Endothelial cell of umbilical vein (primary cell): Measurements from ENCODE around the gene INTS7. TPM values are rescaled to one million over a fixed set of nuclear protein-coding genes. Genes with fewer than 3 reads are reported as not detected.

Experiments used
- BruUV-seq: library from RNA; stranded (reverse); fragments of 400-500 nt; replicated peaks from 2 replicates; lab custom pipeline; 2021; lab: Mats Ljungman, UMichigan
- CTCF ChIA-PET: fragments of 300-600, 350-600 bp; sonication (Branson Sonifier 250); formaldehyde crosslinking; loops from one replicate; lab custom pipeline; 2021; ENCODE audit warnings: antibody characterized with exemption, inconsistent platforms; lab: Charles Lee
- POLR2A ChIA-PET: fragments of 300-600, 350-600 bp; sonication (Branson Sonifier 250); formaldehyde crosslinking; loops from one replicate; lab custom pipeline; 2021; ENCODE audit warnings: antibody characterized with exemption, inconsistent platforms; lab: Charles Lee
- DNase-seq: peaks from one replicate; pipeline ENCODE4 v3.0.0-alpha.2; 2011; ENCODE audit warnings: low read depth, low spot score
- FAIRE-seq: peaks from 2 replicates; lab custom pipeline; 2011; peaks lifted over from hg19 to GRCh38; lab: Jason Lieb, UNC
- H2AFZ ChIP-seq: 2 replicates; pipeline ENCODE4 v1.6.0; 2012; ENCODE audit warnings: low read depth, low read length, control low read depth, inconsistent platforms
- H3K27ac ChIP-seq: 2 replicates; pipeline ENCODE4 v1.5.1; 2011; ENCODE audit warnings: low read depth, mild to moderate bottlenecking, control low read depth, low read length, moderate library complexity; ENCODE audit not compliant: insufficient read depth
- H3K27me3 ChIP-seq, 2 experiments: 2 replicates each; pipeline versions ENCODE4 v1.6.0 to v1.6.1; 2011; ENCODE audit warnings: low read length in 2 of 2, mixed read lengths in 1 of 2; ENCODE audit not compliant: control insufficient read depth in 2 of 2, insufficient read depth in 2 of 2
- H3K36me3 ChIP-seq, 2 experiments: 2 replicates in 1 of 2; 3 replicates in 1 of 2; pipeline ENCODE4 v1.5.1; 2011; ENCODE audit warnings: low read length in 2 of 2, mild to moderate bottlenecking in 1 of 2, moderate library complexity in 1 of 2; ENCODE audit not compliant: control insufficient read depth in 2 of 2, insufficient read depth in 2 of 2; ENCODE audit errors: extremely low read depth in 1 of 2
- H3K4me1 ChIP-seq: 3 replicates; pipeline ENCODE4 v1.5.1; 2011; ENCODE audit warnings: mild to moderate bottlenecking, low read length; ENCODE audit not compliant: control insufficient read depth, insufficient read depth; ENCODE audit errors: extremely low read depth
- H3K4me2 ChIP-seq: 2 replicates; pipeline ENCODE4 v1.6.1; 2011; ENCODE audit warnings: low read length, control low read depth, mixed read lengths; ENCODE audit not compliant: insufficient read depth
- H3K4me3 ChIP-seq, 3 experiments: fragments of 200-600 bp in 1 of 3; sonication (generic), shearing (Covaris generic) in 1 of 3; replicated peaks in 1 of 3; 2 replicates each; pipeline ENCODE4 v1.5.1; 2011 to 2016; ENCODE audit warnings: control low read depth in 3 of 3, low read length in 3 of 3, mild to moderate bottlenecking in 2 of 3, inconsistent platforms in 1 of 3, low read depth in 1 of 3, moderate library complexity in 1 of 3; ENCODE audit not compliant: insufficient read depth in 1 of 3
- H3K79me2 ChIP-seq: 2 replicates; pipeline ENCODE4 v1.6.0; 2012; ENCODE audit warnings: low read length, inconsistent platforms; ENCODE audit not compliant: control insufficient read depth, insufficient read depth
- H3K9ac ChIP-seq: replicated peaks from 2 replicates; pipeline ENCODE3; 2011; ENCODE audit warnings: low read length, control low read depth; ENCODE audit not compliant: insufficient read depth; ENCODE audit errors: extremely low read depth
- H3K9me1 ChIP-seq: replicated peaks from 3 replicates; pipeline ENCODE4 v1.6.0; 2011; ENCODE audit warnings: mild to moderate bottlenecking, low read length; ENCODE audit not compliant: control insufficient read depth, insufficient read depth; ENCODE audit errors: extremely low read depth
- H3K9me3 ChIP-seq: replicated peaks from 2 replicates; pipeline ENCODE4 v1.5.1; 2012; ENCODE audit warnings: low read length, inconsistent platforms; ENCODE audit not compliant: control insufficient read depth, insufficient read depth
- H4K20me1 ChIP-seq: replicated peaks from 2 replicates; pipeline ENCODE3; 2011; ENCODE audit warnings: mild to moderate bottlenecking, low read length; ENCODE audit not compliant: control insufficient read depth, insufficient read depth; ENCODE audit errors: extremely low read depth
- CTCF ChIP-seq, 2 donors: IDR thresholded peaks; 1 replicate in 1 of 2; 2 replicates in 1 of 2; pipeline ENCODE4 v1.5.1; 2011; ENCODE audit warnings: low read length in 2 of 2, mild to moderate bottlenecking in 2 of 2, moderate library complexity in 2 of 2, control low read depth in 1 of 2, inconsistent platforms in 1 of 2, low read depth in 1 of 2; ENCODE audit not compliant: insufficient read depth in 1 of 2; ENCODE audit errors: extremely low read depth in 1 of 2
- FOS ChIP-seq: IDR thresholded peaks from 2 replicates; pipeline ENCODE4 v1.6.1; 2011; ENCODE audit warnings: mild to moderate bottlenecking, low read length, moderate library complexity, borderline replicate concordance; ENCODE audit not compliant: insufficient read depth
- GATA2 ChIP-seq: IDR thresholded peaks from 2 replicates; pipeline ENCODE4 v1.7.0; 2011; ENCODE audit warnings: low read depth, mild to moderate bottlenecking, moderate library complexity, mixed read lengths, low read length; ENCODE audit not compliant: insufficient read length, insufficient read depth
- MAX ChIP-seq: IDR thresholded peaks from 2 replicates; pipeline ENCODE4 v1.6.1; 2011; ENCODE audit not compliant: insufficient read depth, insufficient read length
- POLR2A ChIP-seq: IDR thresholded peaks from 2 replicates; pipeline ENCODE4 v1.6.1; 2012; ENCODE audit warnings: low read depth, mild to moderate bottlenecking, control low read depth, low read length
- POLR2AphosphoS5 ChIP-seq: IDR thresholded peaks from 2 replicates; pipeline ENCODE4 v1.6.1; 2012; ENCODE audit warnings: low read depth, mild to moderate bottlenecking, control low read depth, low read length, moderate library complexity; ENCODE audit not compliant: insufficient read depth
- dilution Hi-C: fragments of 300-500 bp; cut with MboI; formaldehyde crosslinking; loops from one replicate; pipeline ENCODE4 v1.15.0; 2019; ENCODE audit warnings: low sequenced_read_pairs; ENCODE audit not compliant: extremely low pct_ligation_motif_present
- intact Hi-C: fragments of 100-400 bp; cut with micrococcal nuclease; formaldehyde crosslinking; loops from one replicate; pipeline ENCODE4 v1.10.0; 2022
- polyA plus RNA-seq, 4 experiments: library from polyadenylated mRNA; depleted of rRNA in 3 of 4; stranded (reverse) in 3 of 4; unstranded in 1 of 4; fragments of >200 nt; gene quantifications; 2 replicates each; pipeline versions ENCODE4 v1.2.1 to v1.2.3, GENCODE V29; 2011 to 2012; ENCODE audit warnings: missing spikeins in 1 of 4
- total RNA-seq: library from RNA; stranded (reverse); gene quantifications from 2 replicates; pipeline ENCODE4 v1.2.3, GENCODE V29; 2021

Gene INTS7
- total and polyA plus RNA-seq, 2 donors (not counting 3 experiments of a cell fraction or from before 2014, with no cell fraction given), result 9.1 to 18.1 TPM

GRCh38 chr1:211902624-211903291, 132.6 kb downstream of the INTS7 start:
- DNase-seq (no peak), FAIRE-seq (no peak)
- CTCF ChIA-PET, result interaction anchor here (1.6 to 1.9 kb wide), 2 partner anchors 14 to 553 kb away, joined by 4 to 5 read pairs; no protein-coding TSS in a partner anchor
- H2AFZ ChIP-seq, result no peak overlapping the region
- BruUV-seq, result no TSS peak
- no peaks in the 10 kb centered on the region for H3K4me1 ChIP-seq
- H3K79me2 ChIP-seq, result no peaks in the 10 kb centered on the region
- intact Hi-C loops, result no loop called here
- no peak overlapping the region for H3K27ac ChIP-seq
- no peaks in the 10 kb centered on the region for H4K20me1 ChIP-seq
- no peak overlapping the region for H3K4me2 ChIP-seq
- H3K9ac ChIP-seq, result no peak overlapping the region
- H3K9me3 ChIP-seq, result no peaks in the 10 kb centered on the region
- H3K4me3 ChIP-seq, result no peak overlapping the region
- no peak for TF ChIP-seq CTCF (IDR thresholded peaks at IDR 0.05; ENCODE audit: extremely low read depth in 1 of 2, insufficient read depth in 1 of 2, low read depth in 1 of 2, low read length in 2 of 2)
- no peak for TF ChIP-seq POLR2AphosphoS5
- TF ChIP-seq POLR2A, result no peak
- TF ChIP-seq FOS, result no peak
- TF ChIP-seq GATA2, result no peak
- dilution Hi-C loops, result no loop called here
- POLR2A ChIA-PET, result no interaction called here
- H3K27me3 ChIP-seq, result peaks cover 3 to 4% of the 10 kb centered on the region in 2 experiments
- no peaks in the 10 kb centered on the region for H3K36me3 ChIP-seq
- H3K9me1 ChIP-seq, result no peaks in the 10 kb centered on the region

GRCh38 chr1:211901945-211902344, 133.4 kb downstream of the INTS7 start:
- H4K20me1 ChIP-seq, result no peaks in the 10 kb centered on the region
- no TSS peak for BruUV-seq
- no peak overlapping the region for H3K9ac ChIP-seq
- no peak overlapping the region for H3K4me2 ChIP-seq
- H3K27me3 ChIP-seq, result peaks cover 3 to 4% of the 10 kb centered on the region in 2 experiments
- ChIA-PET CTCF (interaction anchor here (1.6 to 1.9 kb wide), 2 partner anchors 14 to 554 kb away, joined by 4 to 5 read pairs; no protein-coding TSS in a partner anchor), POLR2A (no interaction called here)
- no peak overlapping the region for H3K4me3 ChIP-seq
- dilution Hi-C loops, result no loop called here
- FAIRE-seq (no peak), DNase-seq (no peak)
- TF ChIP-seq MAX (no peak), POLR2AphosphoS5 (no peak), CTCF (IDR thresholded peaks at IDR 0.05; ENCODE audit: extremely low read depth in 1 of 2, insufficient read depth in 1 of 2, low read depth in 1 of 2, low read length in 2 of 2) (no peak)
- no peaks in the 10 kb centered on the region for H3K79me2 ChIP-seq
- H2AFZ ChIP-seq, result no peak overlapping the region
- H3K4me1 ChIP-seq, result no peaks in the 10 kb centered on the region
- no peaks in the 10 kb centered on the region for H3K9me1 ChIP-seq
- intact Hi-C loops, result no loop called here
- H3K9me3 ChIP-seq, result no peaks in the 10 kb centered on the region
- H3K36me3 ChIP-seq, result no peaks in the 10 kb centered on the region
- no peak overlapping the region for H3K27ac ChIP-seq
